Endothelial cell of umbilical vein (primary cell): Measurements from ENCODE around the gene POGZ. TPM values are rescaled to one million over a fixed set of nuclear protein-coding genes. Genes with fewer than 3 reads are reported as not detected.

Source experiments
- BruUV-seq: library from RNA; stranded (reverse); fragments of 400-500 nt; replicated peaks from 2 replicates; lab custom pipeline; 2021; lab: Mats Ljungman, UMichigan
- CTCF ChIA-PET: fragments of 300-600, 350-600 bp; sonication (Branson Sonifier 250); formaldehyde crosslinking; loops from one replicate; lab custom pipeline; 2021; ENCODE audit warnings: antibody characterized with exemption, inconsistent platforms; lab: Charles Lee
- POLR2A ChIA-PET: fragments of 300-600, 350-600 bp; sonication (Branson Sonifier 250); formaldehyde crosslinking; loops from one replicate; lab custom pipeline; 2021; ENCODE audit warnings: antibody characterized with exemption, inconsistent platforms; lab: Charles Lee
- DNase-seq: peaks from one replicate; pipeline ENCODE4 v3.0.0-alpha.2; 2011; ENCODE audit warnings: low read depth, low spot score
- FAIRE-seq: peaks from 2 replicates; lab custom pipeline; 2011; peaks lifted over from hg19 to GRCh38; lab: Jason Lieb, UNC
- H2AFZ ChIP-seq: 2 replicates; pipeline ENCODE4 v1.6.0; 2012; ENCODE audit warnings: low read depth, low read length, control low read depth, inconsistent platforms
- H3K27ac ChIP-seq: 2 replicates; pipeline ENCODE4 v1.5.1; 2011; ENCODE audit warnings: low read depth, mild to moderate bottlenecking, control low read depth, low read length, moderate library complexity; ENCODE audit not compliant: insufficient read depth
- H3K27me3 ChIP-seq, 2 experiments: 2 replicates each; pipeline versions ENCODE4 v1.6.0 to v1.6.1; 2011; ENCODE audit warnings: low read length in 2 of 2, mixed read lengths in 1 of 2; ENCODE audit not compliant: control insufficient read depth in 2 of 2, insufficient read depth in 2 of 2
- H3K36me3 ChIP-seq, 2 experiments: 2 replicates in 1 of 2; 3 replicates in 1 of 2; pipeline ENCODE4 v1.5.1; 2011; ENCODE audit warnings: low read length in 2 of 2, mild to moderate bottlenecking in 1 of 2, moderate library complexity in 1 of 2; ENCODE audit not compliant: control insufficient read depth in 2 of 2, insufficient read depth in 2 of 2; ENCODE audit errors: extremely low read depth in 1 of 2
- H3K4me1 ChIP-seq: 3 replicates; pipeline ENCODE4 v1.5.1; 2011; ENCODE audit warnings: mild to moderate bottlenecking, low read length; ENCODE audit not compliant: control insufficient read depth, insufficient read depth; ENCODE audit errors: extremely low read depth
- H3K4me2 ChIP-seq: 2 replicates; pipeline ENCODE4 v1.6.1; 2011; ENCODE audit warnings: low read length, control low read depth, mixed read lengths; ENCODE audit not compliant: insufficient read depth
- H3K4me3 ChIP-seq, 3 experiments: fragments of 200-600 bp in 1 of 3; sonication (generic), shearing (Covaris generic) in 1 of 3; replicated peaks in 1 of 3; 2 replicates each; pipeline ENCODE4 v1.5.1; 2011 to 2016; ENCODE audit warnings: control low read depth in 3 of 3, low read length in 3 of 3, mild to moderate bottlenecking in 2 of 3, inconsistent platforms in 1 of 3, low read depth in 1 of 3, moderate library complexity in 1 of 3; ENCODE audit not compliant: insufficient read depth in 1 of 3
- H3K79me2 ChIP-seq: 2 replicates; pipeline ENCODE4 v1.6.0; 2012; ENCODE audit warnings: low read length, inconsistent platforms; ENCODE audit not compliant: control insufficient read depth, insufficient read depth
- H3K9ac ChIP-seq: replicated peaks from 2 replicates; pipeline ENCODE3; 2011; ENCODE audit warnings: low read length, control low read depth; ENCODE audit not compliant: insufficient read depth; ENCODE audit errors: extremely low read depth
- H3K9me1 ChIP-seq: replicated peaks from 3 replicates; pipeline ENCODE4 v1.6.0; 2011; ENCODE audit warnings: mild to moderate bottlenecking, low read length; ENCODE audit not compliant: control insufficient read depth, insufficient read depth; ENCODE audit errors: extremely low read depth
- H3K9me3 ChIP-seq: replicated peaks from 2 replicates; pipeline ENCODE4 v1.5.1; 2012; ENCODE audit warnings: low read length, inconsistent platforms; ENCODE audit not compliant: control insufficient read depth, insufficient read depth
- H4K20me1 ChIP-seq: replicated peaks from 2 replicates; pipeline ENCODE3; 2011; ENCODE audit warnings: mild to moderate bottlenecking, low read length; ENCODE audit not compliant: control insufficient read depth, insufficient read depth; ENCODE audit errors: extremely low read depth
- CTCF ChIP-seq, 2 donors: IDR thresholded peaks; 1 replicate in 1 of 2; 2 replicates in 1 of 2; pipeline ENCODE4 v1.5.1; 2011; ENCODE audit warnings: low read length in 2 of 2, mild to moderate bottlenecking in 2 of 2, moderate library complexity in 2 of 2, control low read depth in 1 of 2, inconsistent platforms in 1 of 2, low read depth in 1 of 2; ENCODE audit not compliant: insufficient read depth in 1 of 2; ENCODE audit errors: extremely low read depth in 1 of 2
- EZH2 ChIP-seq: IDR thresholded peaks from 2 replicates; pipeline ENCODE4 v1.6.1; 2012; ENCODE audit warnings: borderline replicate concordance, low read depth, mild to moderate bottlenecking, moderate library complexity, low read length, inconsistent platforms; ENCODE audit not compliant: severe bottlenecking
- FOS ChIP-seq: IDR thresholded peaks from 2 replicates; pipeline ENCODE4 v1.6.1; 2011; ENCODE audit warnings: mild to moderate bottlenecking, low read length, moderate library complexity, borderline replicate concordance; ENCODE audit not compliant: insufficient read depth
- GATA2 ChIP-seq: IDR thresholded peaks from 2 replicates; pipeline ENCODE4 v1.7.0; 2011; ENCODE audit warnings: low read depth, mild to moderate bottlenecking, moderate library complexity, mixed read lengths, low read length; ENCODE audit not compliant: insufficient read length, insufficient read depth
- JUN ChIP-seq: IDR thresholded peaks from 2 replicates; pipeline ENCODE4 v1.6.1; 2011; ENCODE audit warnings: borderline replicate concordance, low read depth; ENCODE audit not compliant: insufficient read length, insufficient read depth
- MAX ChIP-seq: IDR thresholded peaks from 2 replicates; pipeline ENCODE4 v1.6.1; 2011; ENCODE audit not compliant: insufficient read depth, insufficient read length
- MYC ChIP-seq: IDR thresholded peaks from one replicate; pipeline ENCODE4 v1.6.1; 2011; ENCODE audit warnings: mild to moderate bottlenecking, low read depth, low read length
- POLR2A ChIP-seq: IDR thresholded peaks from 2 replicates; pipeline ENCODE4 v1.6.1; 2012; ENCODE audit warnings: low read depth, mild to moderate bottlenecking, control low read depth, low read length
- POLR2AphosphoS5 ChIP-seq: IDR thresholded peaks from 2 replicates; pipeline ENCODE4 v1.6.1; 2012; ENCODE audit warnings: low read depth, mild to moderate bottlenecking, control low read depth, low read length, moderate library complexity; ENCODE audit not compliant: insufficient read depth
- dilution Hi-C: fragments of 300-500 bp; cut with MboI; formaldehyde crosslinking; loops from one replicate; pipeline ENCODE4 v1.15.0; 2019; ENCODE audit warnings: low sequenced_read_pairs; ENCODE audit not compliant: extremely low pct_ligation_motif_present
- intact Hi-C: fragments of 100-400 bp; cut with micrococcal nuclease; formaldehyde crosslinking; loops from one replicate; pipeline ENCODE4 v1.10.0; 2022
- polyA plus RNA-seq, 4 experiments: library from polyadenylated mRNA; depleted of rRNA in 3 of 4; stranded (reverse) in 3 of 4; unstranded in 1 of 4; fragments of >200 nt; gene quantifications; 2 replicates each; pipeline versions ENCODE4 v1.2.1 to v1.2.3, GENCODE V29; 2011 to 2012; ENCODE audit warnings: missing spikeins in 1 of 4
- total RNA-seq: library from RNA; stranded (reverse); gene quantifications from 2 replicates; pipeline ENCODE4 v1.2.3, GENCODE V29; 2021

POGZ gene
- total and polyA plus RNA-seq, 2 donors (not counting 3 experiments of a cell fraction or from before 2014, with no cell fraction given) = 50.7 to 96.7 TPM

- H3K9me3 ChIP-seq = no peaks in the 10 kb centered on the region
- BruUV-seq = no TSS peak
- DNase-seq (no peak), FAIRE-seq (no peak)
- intact Hi-C loops (no loop called here), dilution Hi-C loops (no loop called here)
- ChIA-PET POLR2A (no interaction called here), CTCF (interaction anchor here (1.1 to 1.9 kb wide), 4 partner anchors 13 to 41 kb away, joined by 3 to 6 read pairs (median 3); no protein-coding TSS in a partner anchor)
- H3K9ac ChIP-seq = no peak overlapping the region
- H3K36me3 ChIP-seq = no peaks in the 10 kb centered on the region
- H4K20me1 ChIP-seq = no peaks in the 10 kb centered on the region
- H3K9me1 ChIP-seq = no peaks in the 10 kb centered on the region
- no peaks in the 10 kb centered on the region for H3K27me3 ChIP-seq
- H3K27ac ChIP-seq = no peak overlapping the region
- no peak for TF ChIP-seq MYC
- no peak for TF ChIP-seq JUN
- TF ChIP-seq CTCF (IDR thresholded peaks at IDR 0.05; ENCODE audit: extremely low read depth in 1 of 2, insufficient read depth in 1 of 2, low read depth in 1 of 2, low read length in 2 of 2) = no peak
- TF ChIP-seq POLR2A = no peak
- TF ChIP-seq EZH2 = no peak
- no peak for TF ChIP-seq GATA2
- TF ChIP-seq POLR2AphosphoS5 = no peak
- TF ChIP-seq FOS = no peak
- no peak for TF ChIP-seq MAX
- no peak overlapping the region for H3K4me3 ChIP-seq
- H3K79me2 ChIP-seq = no peaks in the 10 kb centered on the region
- H3K4me2 ChIP-seq = no peak overlapping the region
- H3K4me1 ChIP-seq = no peaks in the 10 kb centered on the region
- no peak overlapping the region for H2AFZ ChIP-seq
Observed at GRCh38 chr1:151479462-151479861, 20.2 kb upstream of the POGZ start.
